RCC 7860 (cell line): ENCODE data around the gene ARMH3.
A peak's percentile ranks its signal among the peaks of the same experiment; 100 is the strongest.

Experiments used
- DNase-seq: peaks from one replicate; pipeline ENCODE4 v3.0.0-alpha.2; 2015; ENCODE audit warnings: low spot score
- FAIRE-seq: peaks from 2 replicates; lab custom pipeline; 2012; peaks lifted over from hg19 to GRCh38; lab: Jason Lieb, UNC

The ARMH3 gene

GRCh38 chr10:101875068-101875688 lies 180.8 kb downstream of the ARMH3 start:
- no peak for DNase-seq
- FAIRE-seq = no peak

GRCh38 chr10:101874252-101874651 lies 181.7 kb downstream of the ARMH3 start:
- FAIRE-seq (no peak), DNase-seq (no peak)

- no peak for FAIRE-seq
- DNase-seq = no peak
Observed at GRCh38 chr10:101867931-101868330, 188.0 kb downstream of the ARMH3 start.

- FAIRE-seq (no peak), DNase-seq (no peak)
Observed at GRCh38 chr10:101859530-101859929, 196.4 kb downstream of the ARMH3 start.

GRCh38 chr10:101858723-101859500 lies 197.1 kb downstream of the ARMH3 start:
- no peak for DNase-seq
- FAIRE-seq = no peak

- DNase-seq (no peak), FAIRE-seq (no peak)
Observed at GRCh38 chr10:101857802-101858476, 198.0 kb downstream of the ARMH3 start.

- no peak for DNase-seq
Observed at GRCh38 chr10:101856626-101857025, 199.3 kb downstream of the ARMH3 start.

GRCh38 chr10:101851411-101852116 lies 204.4 kb downstream of the ARMH3 start:
- no peak for FAIRE-seq
- no peak for DNase-seq

More at GRCh38 chr10:101856626-101857025, 199.3 kb downstream of the ARMH3 start:
- no peak for FAIRE-seq

GRCh38 chr10:101850749-101851148 lies 205.2 kb downstream of the ARMH3 start:
- DNase-seq (no peak), FAIRE-seq (no peak)

GRCh38 chr10:101848894-101849351 lies 207.1 kb downstream of the ARMH3 start:
- no peak for DNase-seq
- no peak for FAIRE-seq

GRCh38 chr10:101848408-101848807 lies 207.6 kb downstream of the ARMH3 start:
- DNase-seq (no peak), FAIRE-seq (no peak)

- no peak for FAIRE-seq
- DNase-seq = no peak
Observed at GRCh38 chr10:101845893-101846292, 210.1 kb downstream of the ARMH3 start.

- FAIRE-seq (no peak), DNase-seq (no peak)
Observed at GRCh38 chr10:101843032-101844021, 212.6 kb downstream of the ARMH3 start, which contains the start of gene KCNIP2. Gene KCNIP2 (minus strand): TSS chr10:101843800. CDS start chr10:101843568, 232 bp downstream.

GRCh38 chr10:101841826-101842225 lies 214.1 kb downstream of the ARMH3 start:
- DNase-seq (no peak), FAIRE-seq (no peak)

GRCh38 chr10:101840741-101841453 lies 215.1 kb downstream of the ARMH3 start:
- DNase-seq (peak; percentile 51), FAIRE-seq (no peak)

GRCh38 chr10:101840102-101840684 lies 215.8 kb downstream of the ARMH3 start:
- no peak for FAIRE-seq
- DNase-seq = no peak

- no peak for DNase-seq
- FAIRE-seq = no peak
Observed at GRCh38 chr10:101839416-101840063, 216.4 kb downstream of the ARMH3 start.

- FAIRE-seq = no peak
- DNase-seq = no peak
Observed at GRCh38 chr10:101839002-101839401, 217.0 kb downstream of the ARMH3 start.
